GM19397 (cell line): ENCODE data around the gene HLTF.

Experiments used
- ATAC-seq: cut with Tn5 transposase; IDR thresholded peaks from one replicate; pipeline ENCODE4 v1.9.1; 2021; ENCODE audit warnings: mild to moderate bottlenecking, moderate library complexity; ENCODE audit not compliant: unreplicated experiment

HLTF gene

DNA sequence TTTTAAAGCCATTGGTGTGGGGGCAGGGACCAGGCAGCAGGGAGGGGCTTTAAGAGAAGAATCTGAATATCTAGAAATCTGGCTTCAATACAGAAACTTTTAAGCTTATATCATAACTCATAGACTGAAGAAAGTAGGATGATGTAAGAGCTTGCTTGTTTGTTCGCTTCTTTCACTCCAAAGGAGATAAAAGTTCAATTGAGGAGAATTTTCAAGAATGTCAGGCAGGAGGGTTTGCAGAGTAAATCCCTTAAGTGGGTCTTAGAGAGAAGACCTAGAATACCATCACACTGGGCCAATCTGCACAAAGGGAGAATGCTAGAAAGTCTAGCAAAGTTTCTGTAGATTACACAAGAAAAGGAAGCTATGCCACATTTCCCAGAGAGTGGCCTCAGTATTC lies 4.1 kb upstream of the HLTF start:
- ATAC-seq = no peak

DNA sequence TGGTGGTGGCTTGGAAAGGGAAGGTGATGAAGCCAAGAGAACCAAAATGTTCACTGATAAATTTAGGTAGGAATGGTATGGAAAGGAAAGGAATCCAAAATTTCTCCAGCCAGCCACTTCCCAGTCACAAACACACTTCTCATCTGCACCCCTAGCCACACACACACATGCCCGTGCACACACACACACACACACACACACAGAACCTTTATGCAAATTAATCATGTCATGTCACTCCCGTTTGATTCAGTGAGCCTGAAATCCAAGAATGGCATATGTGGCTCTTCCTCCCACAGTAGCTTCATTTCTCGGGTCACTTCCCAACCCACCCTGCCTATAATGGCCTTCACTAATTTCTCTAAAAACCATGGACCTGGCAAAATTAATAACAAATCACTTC lies 3.1 kb upstream of the HLTF start:
- ATAC-seq = no peak

DNA sequence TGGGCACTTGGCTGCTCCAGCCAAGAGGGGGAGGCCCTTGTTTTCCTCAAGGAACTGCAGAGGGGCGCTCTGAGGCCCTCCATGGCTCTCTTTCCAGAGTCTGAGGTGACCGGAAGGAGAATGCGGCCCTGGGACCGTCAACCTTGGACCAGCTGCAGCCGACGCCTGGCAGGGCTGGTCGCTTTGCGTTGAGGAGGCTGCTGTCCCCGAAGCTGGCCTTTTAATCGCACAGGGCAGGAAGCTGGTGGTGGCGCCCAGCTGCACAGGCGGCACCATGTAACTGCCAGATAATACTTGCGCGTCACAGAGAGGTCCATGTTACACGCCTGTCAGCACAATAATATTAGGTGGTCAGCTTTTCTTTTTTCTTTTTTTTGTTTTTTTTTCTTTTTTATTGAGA lies 875 bp upstream of the HLTF start:
- ATAC-seq = no peak

DNA sequence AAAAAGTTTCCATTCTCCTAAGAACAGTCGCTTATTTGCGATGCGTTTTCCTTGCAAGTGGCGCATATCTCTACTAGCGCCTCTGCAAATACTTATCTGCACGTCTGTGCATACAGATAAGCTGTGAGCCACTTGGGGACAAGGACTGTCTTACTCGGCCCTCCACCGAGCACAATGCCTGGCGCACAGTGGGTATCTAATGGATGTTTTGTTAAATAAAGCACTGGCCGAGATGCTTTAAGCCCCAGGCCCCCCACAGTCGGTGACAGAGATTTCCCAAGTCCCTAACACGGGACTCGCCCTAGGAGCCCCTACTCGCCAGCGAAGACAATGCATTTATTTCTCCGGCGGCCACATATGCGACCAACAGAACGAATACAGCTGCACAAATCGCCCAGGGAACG lies 503 bp downstream of the HLTF start:
- ATAC-seq = peak; percentile 33

DNA sequence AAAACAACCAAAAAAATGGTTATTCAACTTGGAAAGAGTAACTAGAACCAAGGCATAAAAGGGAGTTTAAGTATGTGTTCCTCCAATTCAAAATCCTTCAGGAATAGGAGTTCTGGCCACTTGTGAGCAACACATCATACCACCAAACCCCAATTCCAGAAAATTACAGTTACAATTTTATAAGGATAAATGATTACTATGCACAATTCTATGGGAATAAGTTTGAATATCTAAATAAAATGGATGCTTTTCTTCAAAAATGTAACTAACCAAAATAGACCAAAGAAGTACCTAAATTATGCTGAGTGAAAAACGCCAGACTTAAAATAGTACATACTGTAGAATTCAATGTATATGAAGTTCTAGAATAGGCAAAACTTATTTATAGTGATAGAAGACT lies 4.6 kb downstream of the HLTF start:
- ATAC-seq = no peak

DNA sequence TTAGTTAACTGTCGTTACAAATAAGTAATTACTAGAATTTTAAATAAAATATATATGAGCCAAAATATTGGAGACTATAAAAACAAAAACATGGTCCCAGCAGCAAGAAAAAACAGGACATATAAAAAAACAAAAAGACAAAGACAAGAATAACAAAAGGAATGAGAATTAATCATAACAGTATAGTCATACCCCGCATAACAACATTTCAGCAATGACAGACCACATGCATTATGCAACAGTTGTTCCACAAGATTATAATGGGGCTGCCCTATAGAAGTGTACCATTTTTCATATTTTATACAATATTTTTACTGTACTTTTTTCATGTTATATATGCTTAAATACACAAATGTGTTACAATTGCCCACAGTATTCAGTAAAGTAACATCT lies 5.6 kb downstream of the HLTF start:
- ATAC-seq = no peak

DNA sequence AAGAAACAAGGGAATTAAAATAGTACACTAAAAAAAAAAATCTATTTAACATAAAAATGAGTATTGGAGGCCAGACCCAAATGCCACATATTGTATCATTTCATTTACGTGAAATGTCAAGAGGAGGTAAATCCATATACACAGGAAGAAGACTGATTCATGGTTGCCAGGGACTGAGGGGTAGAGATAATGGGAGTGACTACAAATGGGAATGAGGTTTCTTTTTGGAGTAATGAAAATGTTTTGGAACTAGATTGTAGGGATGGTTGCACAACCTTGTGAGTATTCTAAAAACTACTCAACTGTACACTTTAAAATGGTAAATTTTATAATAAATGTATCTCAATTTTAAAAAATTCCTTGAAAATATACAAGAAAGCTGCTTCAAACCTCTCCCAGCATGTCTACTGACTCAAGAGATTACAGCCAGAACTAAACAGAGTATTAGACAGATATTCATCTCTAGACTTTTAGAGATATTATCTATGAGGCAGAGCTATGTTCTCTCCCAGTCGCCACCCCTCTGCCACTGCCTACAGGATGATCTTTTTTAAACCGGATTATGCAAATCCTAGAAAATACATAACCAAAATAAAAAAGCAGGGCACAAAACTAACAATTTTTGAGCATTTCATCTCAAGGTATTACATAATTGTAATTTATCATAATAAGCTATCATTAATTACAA lies 6.2 kb downstream of the HLTF start:
- ATAC-seq = no peak

DNA sequence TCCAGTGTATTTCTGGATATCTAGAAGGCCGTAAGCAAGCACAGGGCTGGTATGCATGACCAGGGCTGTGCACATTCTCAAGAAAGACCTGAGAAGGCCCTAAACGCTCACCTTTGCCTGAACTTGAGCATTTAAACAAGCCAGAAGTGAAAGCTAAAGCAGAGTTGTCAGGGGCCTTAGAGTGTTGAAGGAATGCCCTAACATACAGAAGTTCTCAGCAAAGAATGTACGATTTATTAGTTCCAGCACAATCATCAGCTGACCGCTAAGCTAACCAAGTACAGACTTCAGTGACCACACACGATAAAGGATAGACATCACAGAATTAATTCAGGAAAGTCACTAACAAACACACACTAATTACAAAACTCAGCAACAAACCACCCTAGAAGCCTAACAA lies 8.7 kb downstream of the HLTF start:
- no peak for ATAC-seq

DNA sequence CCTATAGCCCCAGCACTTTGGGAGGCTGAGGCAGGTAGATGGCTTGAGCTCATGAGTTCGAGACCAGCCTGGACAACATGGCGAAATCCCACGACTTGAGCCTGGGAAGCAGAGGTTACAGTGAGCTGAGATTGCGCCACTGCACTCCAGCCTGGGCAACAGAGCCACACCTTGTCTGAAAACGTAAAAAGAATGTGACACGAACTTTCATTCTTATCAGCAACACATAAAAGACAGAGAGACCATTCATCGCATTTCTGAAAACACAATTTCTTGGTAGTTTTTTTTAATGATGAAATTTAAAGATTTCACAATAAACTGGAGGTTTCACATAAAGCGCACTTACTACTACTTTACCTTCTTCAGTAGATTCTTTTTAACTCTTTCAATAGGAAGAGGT lies 18.4 kb downstream of the HLTF start:
- no peak for ATAC-seq

DNA sequence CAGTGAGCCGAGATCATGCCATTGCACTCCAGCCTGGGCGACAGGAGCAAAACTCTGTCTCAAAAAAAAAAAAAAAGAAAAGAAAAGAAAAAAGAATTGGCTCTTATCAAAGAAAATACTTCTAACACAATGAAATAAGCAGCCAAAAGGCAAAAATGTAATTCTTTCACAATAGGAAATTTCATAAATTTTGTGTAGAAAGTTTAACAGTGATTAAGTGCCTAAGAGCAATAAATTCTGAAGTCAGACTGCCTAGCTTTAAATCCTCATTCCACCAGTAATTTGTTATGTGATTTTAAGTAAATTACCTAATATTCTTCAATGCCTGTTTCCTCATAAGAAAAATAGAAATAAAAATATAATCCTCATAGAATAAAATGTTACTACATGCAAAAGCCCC lies 24.6 kb downstream of the HLTF start:
- ATAC-seq = no peak

DNA sequence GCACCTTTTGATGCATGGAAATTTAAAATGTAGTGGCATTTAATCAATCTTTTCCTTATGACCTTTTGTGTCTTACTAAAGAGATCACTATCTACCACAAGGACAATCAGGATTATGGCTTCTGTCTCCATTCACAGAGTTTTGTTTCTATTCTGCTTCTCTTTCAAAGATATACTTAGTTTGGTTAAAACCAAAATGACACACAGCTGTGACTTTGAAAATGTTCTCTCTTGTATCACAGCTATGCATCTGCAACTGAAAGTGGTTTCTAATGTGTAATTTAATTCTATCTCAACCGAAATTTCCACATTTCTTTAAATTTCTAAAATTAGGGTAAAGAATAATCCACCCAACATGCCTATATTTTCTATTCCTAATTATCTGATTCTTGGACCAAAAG lies 27.7 kb downstream of the HLTF start:
- no peak for ATAC-seq

DNA sequence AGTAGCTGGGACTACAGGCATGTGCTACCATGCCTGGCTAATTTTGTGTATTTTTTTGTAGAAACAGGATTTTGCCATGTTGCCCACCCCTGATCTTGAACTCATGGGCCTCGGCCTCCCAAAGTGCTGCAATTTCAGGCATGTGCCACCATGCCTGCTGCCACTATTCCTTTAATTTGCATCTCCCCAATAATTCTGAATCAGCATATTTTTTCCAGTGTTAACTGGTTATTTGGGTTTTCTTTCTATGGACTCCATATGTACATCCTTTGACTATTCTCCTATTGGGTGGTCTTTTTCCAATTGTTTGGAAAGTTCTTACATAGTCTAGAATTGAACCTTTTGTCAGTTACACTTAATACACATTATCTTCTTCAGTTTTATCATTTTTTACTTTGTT lies 28.1 kb downstream of the HLTF start:
- no peak for ATAC-seq

DNA sequence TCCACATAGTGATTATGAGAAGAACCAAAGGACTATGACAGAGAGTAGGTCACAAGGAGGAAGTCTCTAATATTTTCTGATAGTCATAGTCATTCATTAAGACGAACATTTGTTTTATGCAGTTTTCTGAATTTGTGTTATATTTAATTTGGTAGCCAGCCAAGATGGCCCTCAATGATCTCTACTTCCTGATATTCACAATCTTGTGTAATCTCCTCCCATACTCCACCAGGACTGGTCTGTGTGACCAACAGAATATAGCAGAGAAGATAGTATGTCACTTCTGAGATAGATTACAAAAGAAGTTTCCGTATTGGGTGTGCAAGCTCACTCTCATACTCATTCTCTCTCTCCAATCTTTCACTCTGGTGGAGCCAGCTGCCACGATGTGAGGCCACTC lies 30.8 kb downstream of the HLTF start:
- ATAC-seq = no peak

DNA sequence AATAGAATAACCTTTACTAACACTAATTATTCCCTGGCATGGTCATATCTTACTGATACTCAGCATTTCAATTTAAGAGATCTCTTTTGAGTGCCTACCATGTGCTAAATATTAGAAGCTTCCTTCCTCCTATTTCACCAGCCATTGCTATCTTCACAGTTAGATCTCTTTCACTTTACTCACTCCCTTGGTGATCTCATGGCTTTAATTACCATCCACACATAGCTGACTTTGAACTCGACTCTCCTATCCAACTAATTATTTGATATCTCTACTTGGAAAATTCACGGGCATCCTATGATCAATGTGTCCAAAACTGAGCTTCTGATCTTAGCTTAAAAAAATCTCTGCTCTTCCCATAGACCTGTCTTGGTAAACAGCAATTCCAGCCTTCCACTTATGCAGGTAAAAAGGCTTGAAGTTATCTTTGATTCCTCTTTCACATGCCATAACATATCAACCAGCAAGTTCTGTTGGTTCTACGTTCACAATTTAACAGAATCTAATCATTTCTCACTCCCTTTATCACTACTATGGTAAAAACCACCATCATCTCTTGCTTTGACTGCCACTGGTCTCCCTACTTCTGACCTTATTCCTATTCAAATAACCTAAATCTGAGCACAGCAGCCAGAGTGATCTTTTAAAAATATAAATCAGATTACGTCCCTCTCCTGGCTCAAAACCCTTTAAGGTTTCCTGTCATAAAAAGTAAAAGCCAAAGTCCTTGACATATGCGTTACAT lies 41.8 kb downstream of the HLTF start:
- no peak for ATAC-seq

DNA sequence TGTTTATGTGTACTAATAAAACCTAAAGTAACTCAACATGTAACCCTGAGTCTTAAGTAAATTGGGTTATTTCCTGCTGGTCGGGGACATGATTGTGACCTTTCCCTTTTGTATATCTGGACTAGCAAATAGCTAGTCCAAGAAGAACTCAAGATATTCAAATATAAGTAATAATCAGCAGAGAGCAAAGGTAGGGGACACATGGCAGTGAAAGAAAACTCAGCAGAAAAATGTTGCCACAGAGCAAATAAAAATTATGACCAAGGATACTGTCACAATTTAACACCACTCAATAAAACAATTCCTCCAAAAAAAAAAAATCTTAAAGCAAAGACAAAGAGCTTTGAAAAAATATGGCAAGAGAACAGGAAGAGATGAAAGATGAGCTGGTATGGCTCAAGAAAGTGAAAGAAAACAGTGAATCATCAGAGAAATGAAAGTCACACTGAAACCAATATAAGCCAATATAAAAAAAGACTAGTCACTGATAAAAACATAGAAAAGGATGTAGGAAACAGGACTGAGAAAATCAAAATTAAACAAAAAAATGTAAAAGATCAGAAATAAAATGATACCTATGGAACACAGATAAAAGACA lies 43.4 kb downstream of the HLTF start:
- ATAC-seq = peak; percentile 68

DNA sequence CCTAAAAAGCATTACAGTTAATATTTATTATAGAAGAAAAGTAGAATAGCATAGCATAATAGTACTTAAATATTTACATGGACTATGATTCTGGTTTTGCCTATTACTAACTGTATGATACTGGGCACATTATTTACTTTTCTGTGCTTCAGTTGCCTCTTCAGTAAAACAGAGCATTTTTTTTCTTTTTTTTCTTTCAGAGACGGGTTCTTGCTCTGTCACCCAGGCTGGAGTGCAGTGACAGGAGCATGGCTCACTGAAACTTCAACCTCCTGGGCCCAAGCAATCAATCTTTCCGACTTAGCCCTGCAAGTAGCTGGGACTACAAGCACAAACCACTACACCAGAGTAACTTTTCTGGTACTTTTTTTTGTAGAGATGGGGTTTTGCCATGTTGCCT lies 48.0 kb downstream of the HLTF start:
- ATAC-seq = no peak

DNA sequence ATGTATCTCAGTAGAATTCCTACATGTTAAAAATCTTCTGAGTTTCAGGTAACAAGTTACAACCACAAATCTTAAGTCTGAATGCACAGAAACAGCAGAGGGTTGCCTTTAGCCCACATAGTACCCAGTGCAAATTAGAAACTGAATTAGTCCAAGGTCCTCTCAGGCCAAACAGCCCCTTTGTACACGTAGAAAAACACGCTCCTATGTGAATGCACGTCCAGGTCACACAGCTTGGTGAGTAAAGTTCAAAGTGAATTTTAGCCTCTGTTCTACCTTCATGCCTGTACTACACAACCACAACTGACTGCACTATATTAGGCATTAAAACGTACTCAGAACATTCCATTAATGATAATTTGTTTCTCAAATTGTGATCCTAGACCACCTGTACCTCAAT lies 48.6 kb downstream of the HLTF start:
- ATAC-seq = no peak

DNA sequence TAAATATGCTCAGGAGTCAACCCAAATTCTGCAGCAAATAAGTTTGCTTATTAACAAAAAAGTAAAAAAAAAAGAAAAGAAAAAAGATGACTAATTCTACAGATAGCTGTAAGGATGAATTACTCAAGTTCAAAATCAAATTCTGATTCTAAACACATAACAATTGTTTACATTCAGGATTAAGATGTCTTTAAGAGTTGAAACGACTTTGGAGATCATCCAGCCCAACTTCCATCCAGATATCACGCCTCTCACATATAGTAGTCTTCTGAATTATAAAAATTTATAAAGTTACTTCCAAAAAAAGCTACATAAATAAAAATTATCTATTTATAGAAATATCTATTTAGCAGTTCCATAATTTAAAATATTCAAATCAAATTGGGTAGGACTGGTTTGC lies 55.2 kb downstream of the HLTF start:
- no peak for ATAC-seq

DNA sequence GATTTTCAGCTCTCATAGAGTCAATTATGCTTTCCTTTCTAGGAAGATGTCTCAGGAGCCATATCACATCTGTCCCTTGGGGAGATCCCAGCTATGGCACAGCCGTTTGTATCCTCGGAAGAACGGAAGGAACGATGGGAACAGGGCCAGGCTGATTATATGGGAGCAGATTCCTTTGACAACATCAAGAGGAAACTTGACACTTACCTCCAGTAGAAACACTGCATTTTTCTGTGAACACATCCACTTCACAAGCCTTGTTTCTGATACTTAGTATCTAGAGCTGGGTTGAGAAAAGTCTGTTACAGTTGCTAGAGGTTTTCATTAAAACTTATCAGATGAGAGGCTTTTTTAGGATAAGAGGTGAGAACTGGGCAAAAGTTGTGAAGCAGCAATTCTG lies 59.6 kb downstream of the HLTF start:
- no peak for ATAC-seq

DNA sequence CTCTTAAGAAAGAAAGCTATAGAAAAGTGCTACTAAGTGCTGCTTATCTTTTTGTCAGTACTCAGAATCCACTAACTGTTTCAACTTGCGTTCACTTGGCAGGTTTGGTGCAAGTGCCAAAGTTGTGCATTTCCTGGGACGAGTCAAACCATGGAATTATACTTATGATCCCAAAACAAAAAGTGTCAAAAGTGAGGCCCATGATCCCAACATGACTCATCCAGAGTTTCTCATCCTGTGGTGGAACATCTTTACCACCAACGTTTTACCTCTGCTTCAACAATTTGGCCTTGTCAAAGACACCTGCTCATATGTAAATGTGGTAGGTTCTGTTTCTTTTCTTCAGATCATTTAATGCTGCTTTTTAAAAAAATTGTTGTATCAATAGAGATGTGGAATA lies 62.4 kb downstream of the HLTF start:
- ATAC-seq = no peak

DNA sequence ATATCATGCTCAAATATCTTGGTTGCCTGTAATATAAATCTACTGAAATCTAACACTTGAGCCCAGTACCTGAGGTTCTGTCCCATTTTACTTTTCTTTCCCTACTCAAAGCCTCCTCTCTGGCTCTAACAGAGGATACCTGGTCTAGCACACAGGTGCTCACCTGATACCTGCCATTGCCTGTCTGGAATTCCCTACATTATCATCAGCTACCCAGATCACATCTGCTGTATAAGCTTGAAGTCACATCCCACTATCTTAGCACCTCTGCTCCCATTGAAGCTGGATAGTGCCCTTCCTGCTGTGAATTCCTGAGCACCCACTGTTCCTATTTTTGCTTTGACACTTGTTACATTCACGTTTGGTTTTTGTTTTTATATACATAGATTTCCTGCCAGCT lies 64.5 kb downstream of the HLTF start:
- no peak for ATAC-seq

DNA sequence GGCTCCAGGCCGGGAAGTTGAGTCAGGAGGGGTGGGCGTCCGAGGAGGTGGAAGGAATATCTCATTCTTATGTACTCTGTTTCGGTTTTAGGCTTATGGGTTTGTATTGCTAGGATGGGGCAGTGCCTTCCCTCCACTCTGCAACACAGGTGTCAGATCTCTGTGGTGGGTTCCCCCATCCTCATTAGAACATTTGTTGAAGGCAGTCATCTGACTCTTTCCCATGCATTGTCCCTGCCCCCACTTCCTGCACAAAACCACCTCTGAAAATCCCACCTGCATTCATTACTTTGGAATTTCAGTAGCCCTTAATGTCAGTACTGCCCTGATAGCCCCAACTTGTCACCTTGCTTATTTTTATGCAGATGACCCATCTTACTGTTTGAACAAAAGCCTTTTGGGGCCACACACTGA lies 65.5 kb downstream of the HLTF start:
- no peak for ATAC-seq
